ENCODE results near the gene IFRD2.
"Not testable (repeated sequence)": the region's sequence is repeated elsewhere in the genome, so short reads cannot be mapped to it uniquely, and the experiment has no call there.

Gene IFRD2

GRCh38 chr3:50268703-50269451 is 23.4 kb downstream of the IFRD2 start, which contains the start of gene SEMA3B:
SEMA3B (plus strand) TSS chr3:50269147; CDS start chr3:50269241, 94 bp downstream.
- DNase-seq (ENCODE audit: low read depth in 1 of 2, low spot score in 1 of 2) = no peak

- DNase-seq (ENCODE audit: low read depth in 1 of 2, low spot score in 1 of 2) = no peak
These were observed 24.0 kb downstream of the IFRD2 start for GRCh38 chr3:50268276-50268675.

- DNase-seq (ENCODE audit: low read depth in 1 of 2, low spot score in 1 of 2) = no peak
These were observed 24.8 kb downstream of the IFRD2 start for GRCh38 chr3:50267280-50267913.

- no peak for DNase-seq (ENCODE audit: low read depth in 1 of 2, low spot score in 1 of 2)
These were observed 25.4 kb downstream of the IFRD2 start for GRCh38 chr3:50266836-50267235.

GRCh38 chr3:50266017-50266416 is 26.2 kb downstream of the IFRD2 start:
- no peak for DNase-seq (ENCODE audit: low read depth in 1 of 2, low spot score in 1 of 2)

- no peak for DNase-seq (ENCODE audit: low read depth in 1 of 2, low spot score in 1 of 2)
These were observed 26.7 kb downstream of the IFRD2 start for GRCh38 chr3:50265571-50265970.

- no peak for DNase-seq (ENCODE audit: low read depth in 1 of 2, low spot score in 1 of 2)
These were observed 27.2 kb downstream of the IFRD2 start for GRCh38 chr3:50264964-50265485.

- no peak for DNase-seq (ENCODE audit: low read depth in 1 of 2, low spot score in 1 of 2)
These were observed 27.8 kb downstream of the IFRD2 start for GRCh38 chr3:50264383-50264963.

GRCh38 chr3:50263478-50264382 is 28.5 kb downstream of the IFRD2 start:
- no peak for DNase-seq (ENCODE audit: low read depth in 1 of 2, low spot score in 1 of 2)

- DNase-seq (ENCODE audit: low read depth in 1 of 2, low spot score in 1 of 2) = no peak
These were observed 29.5 kb downstream of the IFRD2 start for GRCh38 chr3:50262778-50263177.

GRCh38 chr3:50262200-50262599 is 30.0 kb downstream of the IFRD2 start:
- not testable (repeated sequence) for DNase-seq (ENCODE audit: low read depth in 1 of 2, low spot score in 1 of 2)

- DNase-seq (ENCODE audit: low read depth in 1 of 2, low spot score in 1 of 2) = no peak
These were observed 30.7 kb downstream of the IFRD2 start for GRCh38 chr3:50261505-50261904.

GRCh38 chr3:50260942-50261441 is 31.2 kb downstream of the IFRD2 start:
- DNase-seq (ENCODE audit: low read depth in 1 of 2, low spot score in 1 of 2) = no peak

GRCh38 chr3:50260027-50260941 is 31.9 kb downstream of the IFRD2 start:
- peak; percentile 61 to 80 for DNase-seq (ENCODE audit: low read depth in 1 of 2, low spot score in 1 of 2)

- DNase-seq (ENCODE audit: low read depth in 1 of 2, low spot score in 1 of 2) = no peak
These were observed 32.7 kb downstream of the IFRD2 start for GRCh38 chr3:50259432-50260026.

GRCh38 chr3:50258979-50259378 is 33.2 kb downstream of the IFRD2 start:
- no peak for DNase-seq (ENCODE audit: low read depth in 1 of 2, low spot score in 1 of 2)

- no peak for DNase-seq (ENCODE audit: low read depth in 1 of 2, low spot score in 1 of 2)
These were observed 34.1 kb downstream of the IFRD2 start for GRCh38 chr3:50258029-50258680.

GRCh38 chr3:50256978-50257890 is 35.0 kb downstream of the IFRD2 start:
- no peak for DNase-seq (ENCODE audit: low read depth in 1 of 2, low spot score in 1 of 2)

Data from stimulated activated CD4-positive, alpha-beta T cell treated with anti-CD3 and anti-CD28 coated beads, Interleukin-15, amount 100 ng/mL, for 1 hour (primary cell).